RWPE1 (cell line): ENCODE results near the gene ATP2A3.
A peak's percentile ranks its signal among the peaks of the same experiment; 100 is the strongest.

ENCODE experiments used
- CTCF ChIA-PET: fragments of 350-600 bp; sonication (Branson Sonifier 250); formaldehyde crosslinking; extraction: SDS; loops from one replicate; lab custom pipeline; 2021; lab: Yijun Ruan, JAX
- POLR2A ChIA-PET: fragments of 400-600 bp; formaldehyde crosslinking; extraction: SDS; loops from one replicate; lab custom pipeline; 2020; ENCODE audit warnings: antibody characterized with exemption; ENCODE audit not compliant: low non-redundant PET; lab: Yijun Ruan, JAX
- DNase-seq: peaks from one replicate; pipeline ENCODE4 v3.0.0; 2012; ENCODE audit warnings: low spot score
- H3K27ac ChIP-seq: fragments of 450-650 bp; 2 replicates; pipeline ENCODE4 v1.5.1; 2017
- TF ChIP-seq, protein P1 (sequence below): fragments of 450-650 bp; conservative IDR thresholded peaks from 2 replicates; pipeline ENCODE4 v1.5.1; 2017; ENCODE audit warnings: low read depth, mild to moderate bottlenecking

ATP2A3 gene

GRCh38 chr17:3900646-3901045 is 63.6 kb downstream of the ATP2A3 start:
- no peak overlapping the region for H3K27ac ChIP-seq
- ChIA-PET CTCF (interaction anchor here (0.9 kb wide), 1 partner anchor 13 kb away, joined by 3 read pairs; no protein-coding TSS in a partner anchor), POLR2A (no interaction called here)
- TF ChIP-seq, protein P1, sequence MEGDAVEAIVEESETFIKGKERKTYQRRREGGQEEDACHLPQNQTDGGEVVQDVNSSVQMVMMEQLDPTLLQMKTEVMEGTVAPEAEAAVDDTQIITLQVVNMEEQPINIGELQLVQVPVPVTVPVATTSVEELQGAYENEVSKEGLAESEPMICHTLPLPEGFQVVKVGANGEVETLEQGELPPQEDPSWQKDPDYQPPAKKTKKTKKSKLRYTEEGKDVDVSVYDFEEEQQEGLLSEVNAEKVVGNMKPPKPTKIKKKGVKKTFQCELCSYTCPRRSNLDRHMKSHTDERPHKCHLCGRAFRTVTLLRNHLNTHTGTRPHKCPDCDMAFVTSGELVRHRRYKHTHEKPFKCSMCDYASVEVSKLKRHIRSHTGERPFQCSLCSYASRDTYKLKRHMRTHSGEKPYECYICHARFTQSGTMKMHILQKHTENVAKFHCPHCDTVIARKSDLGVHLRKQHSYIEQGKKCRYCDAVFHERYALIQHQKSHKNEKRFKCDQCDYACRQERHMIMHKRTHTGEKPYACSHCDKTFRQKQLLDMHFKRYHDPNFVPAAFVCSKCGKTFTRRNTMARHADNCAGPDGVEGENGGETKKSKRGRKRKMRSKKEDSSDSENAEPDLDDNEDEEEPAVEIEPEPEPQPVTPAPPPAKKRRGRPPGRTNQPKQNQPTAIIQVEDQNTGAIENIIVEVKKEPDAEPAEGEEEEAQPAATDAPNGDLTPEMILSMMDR = no peak
- no peak for DNase-seq

GRCh38 chr17:3897731-3898130 is 66.5 kb downstream of the ATP2A3 start:
- no peak for DNase-seq
- TF ChIP-seq, protein P1 = no peak
- no peak overlapping the region for H3K27ac ChIP-seq
- POLR2A ChIA-PET = no interaction called here
- CTCF ChIA-PET = interaction anchor here (1.8 kb wide), 1 partner anchor 16 kb away, joined by 10 read pairs; no protein-coding TSS in a partner anchor

GRCh38 chr17:3896968-3897235 is 67.3 kb downstream of the ATP2A3 start:
- H3K27ac ChIP-seq = peak overlapping the region; percentile 96
- ChIA-PET CTCF (interaction anchor here (1.8 kb wide), 1 partner anchor 17 kb away, joined by 10 read pairs; no protein-coding TSS in a partner anchor), POLR2A (no interaction called here)
- DNase-seq = no peak
- TF ChIP-seq, protein P1 = no peak

GRCh38 chr17:3896108-3896967 is 67.9 kb downstream of the ATP2A3 start:
- CTCF ChIA-PET = interaction anchor here (1.8 kb wide), 1 partner anchor 18 kb away, joined by 10 read pairs; no protein-coding TSS in a partner anchor
- DNase-seq = no peak
- peak overlapping the region; percentile 96 for H3K27ac ChIP-seq

GRCh38 chr17:3895354-3895753 is 68.9 kb downstream of the ATP2A3 start:
- ChIA-PET POLR2A (interaction anchor here (0.7 kb wide), 1 partner anchor 11 kb away, joined by 6 read pairs; no protein-coding TSS in a partner anchor), CTCF (interaction anchor here (0.6 to 1.3 kb wide), 4 partner anchors 12 to 58 kb away, joined by 3 to 8 read pairs (median 5); no protein-coding TSS in a partner anchor)
- peak overlapping the region; percentile 96 for H3K27ac ChIP-seq
- DNase-seq = no peak
- TF ChIP-seq, protein P1 = no peak

More at GRCh38 chr17:3896108-3896967, 67.9 kb downstream of the ATP2A3 start:
- POLR2A ChIA-PET = no interaction called here
- TF ChIP-seq, protein P1 = no peak

- CTCF ChIA-PET = interaction anchor here (0.6 to 1.3 kb wide), 4 partner anchors 12 to 965 kb away, joined by 4 to 8 read pairs (median 6); no protein-coding TSS in a partner anchor
- POLR2A ChIA-PET = interaction anchor here (0.7 kb wide), 1 partner anchor 11 kb away, joined by 6 read pairs; no protein-coding TSS in a partner anchor
- TF ChIP-seq, protein P1 = no peak
- DNase-seq = no peak
- H3K27ac ChIP-seq = peak overlapping the region; percentile 96
These were observed 69.3 kb downstream of the ATP2A3 start for GRCh38 chr17:3894911-3895343.
